Caki2 (cell line): ENCODE data around the gene KCNQ2. TPM values are rescaled to one million over a fixed set of nuclear protein-coding genes. Genes with fewer than 3 reads are reported as not detected.
"Not testable (repeated sequence)": the region's sequence is repeated elsewhere in the genome, so short reads cannot be mapped to it uniquely, and the experiment has no call there.

Experiments
- DNase-seq: peaks from one replicate; pipeline ENCODE4 v3.0.0-alpha.2; 2015; ENCODE audit warnings: low read depth
- in situ Hi-C: cut with HindIII; loops from 2 replicates; pipeline ENCODE4 v1.10.0; 2016; ENCODE audit warnings: low sequenced_read_pairs, low pct_unique_long_range_greater_than_20kb, mixed read lengths
- total RNA-seq: library from RNA; depleted of rRNA; stranded (reverse); fragments of >200 nt; shearing (Covaris generic); gene quantifications from 2 replicates; pipeline ENCODE4 v1.2.3, GENCODE V29; 2014; ENCODE audit warnings: low replicate concordance

The KCNQ2 gene
- total RNA-seq, 1 experiment from 2014 or later, result 10.0 TPM

DNA sequence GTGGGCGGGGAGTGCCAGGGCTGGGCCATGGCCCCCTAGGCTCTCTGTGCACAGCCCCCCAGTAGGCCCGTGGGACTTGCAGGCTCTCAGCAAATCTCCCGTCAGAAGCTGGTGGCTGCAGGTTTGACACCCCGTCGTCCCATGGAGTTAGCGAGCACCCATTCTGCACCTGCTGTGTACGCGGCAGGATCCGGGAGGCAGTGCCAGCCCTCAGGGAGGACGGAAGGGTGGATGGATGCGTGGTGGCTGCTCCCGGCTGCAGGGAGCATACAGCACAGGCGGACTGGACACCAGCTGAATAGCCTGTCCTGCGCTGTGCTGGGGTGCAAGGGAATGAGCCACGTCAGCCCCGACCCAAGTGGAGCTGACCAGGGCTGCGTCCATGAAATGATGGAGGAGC, 78.9 kb downstream of the KCNQ2 start:
- in situ Hi-C loops, result loop anchor here (25.0 kb wide), 1 partner anchor 106 kb away; the partner anchor contains the start of gene COL20A1
- DNase-seq, result no peak

DNA sequence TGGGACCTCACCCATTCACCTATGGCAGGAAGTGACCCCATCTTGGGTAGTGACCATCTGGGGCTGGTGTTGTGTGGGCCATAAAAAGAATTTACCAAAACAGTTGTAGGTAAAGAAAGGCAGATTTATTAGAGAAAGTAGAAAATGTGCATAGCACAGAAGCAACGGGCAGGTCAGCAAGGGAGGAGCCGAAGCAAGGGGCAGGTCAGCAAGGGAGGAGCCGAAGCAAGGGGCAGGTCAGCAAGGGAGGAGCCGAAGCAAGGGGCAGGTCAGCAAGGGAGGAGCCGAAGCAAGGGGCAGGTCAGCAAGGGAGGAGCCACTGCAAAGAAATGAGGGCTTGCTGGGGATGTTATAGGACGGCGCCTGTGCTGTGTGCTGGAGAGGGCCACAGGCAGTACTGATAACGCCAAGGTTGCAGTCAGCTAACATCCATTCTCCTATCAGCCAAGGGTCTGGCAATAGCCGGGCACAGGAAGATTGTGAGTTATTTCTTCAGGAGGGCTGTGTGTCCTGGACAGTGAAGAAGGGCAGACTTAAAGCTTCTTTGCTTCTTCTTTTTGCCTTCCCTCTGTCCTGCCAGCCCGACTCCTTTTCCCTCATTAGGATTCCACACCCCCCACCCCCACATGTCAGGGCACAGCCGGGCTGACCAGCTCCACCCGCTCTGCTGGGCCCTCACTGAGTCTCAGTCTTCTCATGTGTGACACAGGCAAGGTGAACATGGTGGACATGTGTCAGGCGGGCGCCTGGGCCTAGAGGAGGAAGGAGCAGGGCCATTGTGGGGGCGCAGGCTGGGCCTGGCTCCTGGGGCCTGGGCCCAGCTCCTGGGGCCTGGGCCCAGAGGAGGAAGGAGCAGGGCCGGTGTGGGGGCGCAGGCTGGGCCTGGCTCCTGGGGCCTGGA, 79.7 kb downstream of the KCNQ2 start:
- in situ Hi-C loops, result loop anchor here (25.0 kb wide), 1 partner anchor 105 kb away; the partner anchor contains the start of gene COL20A1
- DNase-seq, result no peak

DNA sequence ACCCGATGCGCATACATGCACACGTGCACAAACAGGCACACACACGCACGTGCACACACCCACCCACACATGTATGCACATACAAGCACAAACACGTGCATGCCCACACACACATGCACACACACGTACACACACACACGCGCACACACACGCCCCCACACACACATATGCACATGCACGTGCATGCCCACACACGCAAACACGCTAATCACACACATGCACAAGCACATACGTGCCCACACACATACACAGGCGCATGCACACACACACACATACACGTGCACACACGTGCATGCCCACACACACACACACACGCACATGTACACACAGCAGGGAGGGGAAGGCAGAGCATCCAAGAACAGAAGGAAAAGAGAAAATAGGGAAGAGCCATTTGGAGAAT, 84.5 kb downstream of the KCNQ2 start:
- no peak for DNase-seq
- in situ Hi-C loops, result loop anchor here (25.0 kb wide), 1 partner anchor 101 kb away; the partner anchor contains the start of gene COL20A1

DNA sequence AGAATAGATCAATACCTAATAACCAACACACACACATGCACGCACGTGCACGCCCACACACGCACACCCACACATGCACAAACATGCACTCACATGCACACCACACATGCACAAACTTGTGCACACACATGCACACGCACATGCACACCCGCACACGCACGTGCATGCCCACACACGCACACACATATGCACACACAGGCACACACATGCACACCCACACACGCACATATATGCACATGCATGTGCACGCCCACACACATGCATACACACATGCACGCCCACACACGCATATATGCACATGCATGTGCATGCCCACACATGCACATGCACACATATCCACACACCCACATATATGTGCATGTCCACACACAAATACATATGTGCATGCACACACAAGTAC, 85.1 kb downstream of the KCNQ2 start:
- no peak for DNase-seq
- in situ Hi-C loops, result loop anchor here (25.0 kb wide), 1 partner anchor 100 kb away; the partner anchor contains the start of gene COL20A1

DNA sequence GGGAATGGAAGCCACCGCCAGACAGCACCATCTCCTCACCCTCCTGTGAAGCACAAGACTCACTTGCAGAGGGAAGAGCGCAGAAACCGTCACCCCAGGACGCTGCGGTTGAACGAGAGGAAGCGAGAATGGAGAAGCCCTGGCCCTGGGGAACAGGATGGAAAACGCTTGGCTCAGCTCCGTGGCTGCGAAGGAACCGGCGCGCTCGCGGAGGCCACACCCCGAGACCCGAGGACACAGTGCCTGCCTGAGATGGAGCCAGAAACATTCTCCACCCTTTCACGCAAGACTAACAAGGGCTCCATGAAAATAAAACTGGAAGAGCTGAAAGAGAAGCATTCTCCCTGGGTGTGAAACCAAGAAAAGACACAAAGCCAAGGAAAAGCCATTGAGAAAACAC, 86.0 kb downstream of the KCNQ2 start:
- no peak for DNase-seq
- in situ Hi-C loops, result loop anchor here (25.0 kb wide), 1 partner anchor 99 kb away; the partner anchor contains the start of gene COL20A1

DNA sequence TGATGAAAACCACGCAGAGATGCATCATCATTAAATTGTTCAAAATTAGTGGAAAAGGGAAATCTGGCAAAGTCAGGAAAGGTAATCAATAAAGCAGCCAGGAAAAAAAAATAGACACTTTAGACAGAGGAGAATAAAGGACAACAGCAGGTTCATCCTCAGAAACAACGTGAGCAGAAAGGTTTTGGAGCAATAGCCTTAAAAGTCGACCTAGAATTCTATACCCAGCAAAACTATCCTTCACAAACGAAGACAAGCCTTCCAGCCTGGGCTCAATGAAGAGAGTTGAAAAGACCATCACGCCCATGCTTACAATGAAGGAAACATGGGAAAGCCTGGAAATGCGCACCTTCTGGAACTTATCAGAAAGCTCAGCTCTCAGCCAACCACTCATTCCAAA, 86.6 kb downstream of the KCNQ2 start:
- in situ Hi-C loops, result loop anchor here (25.0 kb wide), 1 partner anchor 99 kb away; the partner anchor contains the start of gene COL20A1

DNA sequence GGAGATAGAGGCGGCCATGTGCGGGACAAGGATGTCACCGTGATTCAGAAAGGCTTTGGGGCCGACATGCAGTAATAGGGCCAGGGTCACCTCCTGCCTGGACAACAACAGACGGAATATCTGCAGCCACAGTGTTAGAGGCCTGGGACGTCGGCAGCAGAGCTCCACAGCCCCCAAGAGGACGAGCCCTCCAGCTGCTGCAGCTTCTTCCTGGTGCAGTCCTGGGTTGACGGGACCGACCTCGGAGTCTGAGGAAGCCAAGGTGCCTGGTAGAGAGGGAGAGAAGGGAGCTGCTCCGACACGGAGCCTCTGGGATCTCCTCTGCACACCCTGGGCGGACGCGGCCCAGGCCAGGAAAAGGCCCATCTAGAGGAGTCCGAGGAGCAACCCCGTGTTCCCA, 88.1 kb downstream of the KCNQ2 start:
- in situ Hi-C loops, result loop anchor here (25.0 kb wide), 1 partner anchor 97 kb away; the partner anchor contains the start of gene COL20A1
- DNase-seq, result no peak

More for the DNA sequence above, 86.6 kb downstream of the KCNQ2 start:
- no peak for DNase-seq

DNA sequence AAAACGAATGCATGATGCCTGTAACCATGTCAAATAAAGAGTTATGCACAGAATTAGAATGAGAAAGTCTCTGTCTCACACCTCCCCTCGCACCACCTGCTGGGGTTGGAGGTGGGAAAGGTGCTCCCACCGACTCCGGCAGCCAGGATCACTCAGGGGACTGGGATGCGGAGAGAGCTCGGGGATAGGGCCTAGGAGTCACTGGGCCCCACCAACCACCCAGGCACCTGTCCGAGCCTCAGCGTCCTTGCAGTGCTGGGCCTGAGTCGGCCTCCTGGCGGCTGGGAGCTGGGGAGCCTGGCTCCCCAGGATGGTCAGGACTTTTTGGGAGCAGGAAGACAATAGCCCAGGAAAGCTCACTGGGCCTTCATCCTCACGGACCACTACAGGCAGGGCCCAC, 88.9 kb downstream of the KCNQ2 start:
- in situ Hi-C loops, result loop anchor here (25.0 kb wide), 1 partner anchor 96 kb away; the partner anchor contains the start of gene COL20A1
- no peak for DNase-seq

DNA sequence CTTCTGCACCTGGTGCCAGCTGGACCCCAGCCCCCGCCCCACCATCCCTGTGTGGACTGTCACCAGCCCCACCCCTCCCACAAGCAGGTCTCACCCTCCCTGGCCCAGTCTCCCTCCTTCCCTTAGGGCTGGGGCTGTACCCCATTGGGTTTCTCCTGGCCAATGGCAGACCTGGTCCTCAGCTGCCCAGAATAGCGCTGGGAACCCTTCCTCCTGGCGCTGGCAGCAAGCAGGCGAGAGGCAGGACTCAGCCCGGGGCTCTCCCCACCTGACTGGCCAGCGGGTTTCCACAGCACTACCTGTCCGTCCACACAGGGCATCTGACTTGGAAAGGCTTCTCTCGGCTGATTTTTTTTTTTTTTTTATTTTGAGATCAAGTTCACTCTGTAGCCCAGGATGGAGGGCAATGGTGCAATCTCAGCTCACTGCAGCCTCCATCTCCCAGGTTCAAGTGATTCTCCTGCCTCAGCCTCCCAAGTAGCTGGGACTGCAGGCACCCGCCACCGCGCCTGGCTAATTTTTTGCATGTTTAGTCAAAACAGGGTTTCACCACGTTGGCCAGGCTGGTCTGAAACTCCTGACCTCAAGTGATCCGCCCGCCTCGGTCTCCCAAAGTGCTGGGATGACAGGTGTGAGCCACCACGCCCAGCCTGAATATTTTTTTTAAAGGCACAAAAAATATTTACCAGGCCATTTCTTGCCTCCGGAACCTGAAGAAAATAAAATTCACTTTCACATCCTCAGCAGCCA, 89.7 kb downstream of the KCNQ2 start:
- in situ Hi-C loops, result loop anchor here (25.0 kb wide), 1 partner anchor 95 kb away; the partner anchor contains the start of gene COL20A1
- no peak for DNase-seq

DNA sequence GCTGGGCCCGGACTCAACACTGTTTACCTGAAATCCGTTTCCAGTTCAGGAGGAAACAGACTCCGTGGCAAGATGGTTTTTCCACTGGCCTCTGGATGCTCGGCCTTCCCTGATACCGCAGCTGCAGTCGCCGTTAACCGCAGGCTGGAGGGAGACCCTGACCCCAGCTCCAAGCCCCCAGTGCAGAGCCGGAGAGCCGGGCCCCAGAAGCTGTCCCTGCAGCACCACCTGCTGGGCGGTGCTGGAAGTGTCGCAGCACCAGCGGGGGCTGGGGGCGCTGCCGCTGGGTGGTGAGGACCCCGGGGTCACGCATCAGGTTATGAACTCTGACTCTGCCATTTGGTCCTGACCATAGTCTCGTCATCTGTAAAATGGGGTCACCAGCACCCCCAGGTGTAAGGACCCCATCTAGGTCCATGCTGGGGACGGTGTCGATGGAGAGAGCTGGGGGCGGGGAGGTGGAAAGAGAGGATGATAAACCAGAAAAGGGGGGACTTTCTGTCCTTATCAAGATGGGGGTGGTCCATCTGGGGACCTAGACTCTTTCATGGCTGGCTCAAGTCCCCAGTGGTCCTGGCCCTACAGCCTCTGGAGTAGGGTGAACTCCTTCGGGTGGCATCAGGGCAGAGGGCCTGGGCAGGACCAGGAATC, 90.5 kb downstream of the KCNQ2 start:
- in situ Hi-C loops, result loop anchor here (25.0 kb wide), 1 partner anchor 95 kb away; the partner anchor contains the start of gene COL20A1
- no peak for DNase-seq

DNA sequence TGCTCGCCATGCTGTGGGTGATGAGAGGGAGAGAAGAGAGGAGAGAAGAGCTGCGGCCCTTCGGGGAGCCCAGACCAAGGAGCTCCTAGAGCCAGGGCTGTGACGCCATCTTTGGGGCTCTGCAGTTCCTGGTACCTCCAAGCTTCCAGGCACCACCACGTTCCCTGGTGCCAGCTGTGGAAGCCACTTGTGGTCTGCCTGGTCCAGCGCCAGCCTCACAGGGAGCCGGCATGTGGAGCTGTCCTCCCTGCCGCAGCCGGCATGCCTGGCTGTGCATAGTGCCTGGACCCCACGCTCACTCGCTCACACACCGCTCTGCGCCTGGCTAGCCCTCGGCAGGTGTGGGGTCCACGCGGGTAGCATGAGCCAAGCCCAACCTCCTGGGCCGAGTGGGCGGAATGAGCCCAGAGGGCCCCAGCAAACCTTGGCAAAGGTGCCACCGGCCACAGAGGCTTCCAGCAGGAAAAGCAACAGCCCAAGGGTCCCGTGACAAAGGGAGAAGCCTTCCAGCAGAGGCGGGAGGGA, 92.0 kb downstream of the KCNQ2 start:
- in situ Hi-C loops, result loop anchor here (25.0 kb wide), 1 partner anchor 93 kb away; the partner anchor contains the start of gene COL20A1

DNA sequence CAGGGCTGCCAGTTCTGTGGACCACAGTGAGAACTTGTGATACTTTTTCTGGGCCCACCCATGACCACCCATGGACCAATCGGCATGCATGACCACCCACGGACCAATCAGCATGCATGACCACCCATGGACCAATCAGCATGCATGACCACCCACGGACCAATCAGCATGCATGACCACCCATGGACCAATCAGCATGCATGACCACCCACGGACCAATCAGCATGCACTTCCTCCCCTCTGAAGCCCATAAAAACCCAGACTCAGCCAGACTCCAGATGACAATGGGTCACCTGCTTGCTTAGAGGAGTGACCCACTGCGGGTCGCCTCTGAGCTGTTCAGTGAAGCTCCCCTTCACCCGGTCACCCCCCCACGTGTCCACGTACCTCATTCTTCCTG, 92.6 kb downstream of the KCNQ2 start:
- in situ Hi-C loops, result loop anchor here (25.0 kb wide), 1 partner anchor 93 kb away; the partner anchor contains the start of gene COL20A1
- not testable (repeated sequence) for DNase-seq

More for the DNA sequence above, 92.0 kb downstream of the KCNQ2 start:
- DNase-seq, result no peak

DNA sequence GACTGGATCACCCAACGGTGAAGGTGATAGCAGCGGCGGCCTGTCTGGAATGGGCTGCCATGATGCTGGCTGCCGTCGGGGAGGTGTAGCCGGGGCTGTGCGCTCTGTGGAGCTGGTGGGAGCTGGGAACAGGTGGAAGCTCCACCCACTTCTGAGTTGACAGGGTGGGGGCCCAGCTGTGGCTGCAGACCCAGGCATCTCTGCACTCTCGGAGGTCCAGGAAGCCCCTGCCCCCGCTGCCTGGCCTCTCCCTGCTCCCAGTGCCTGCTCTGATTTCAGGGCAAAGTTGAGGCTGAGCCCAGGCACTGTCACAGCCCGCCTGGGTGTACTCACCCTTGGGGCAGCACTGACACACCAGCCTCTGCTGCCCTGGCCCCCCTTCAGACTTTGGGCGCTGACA, 93.2 kb downstream of the KCNQ2 start:
- in situ Hi-C loops, result loop anchor here (25.0 kb wide), 1 partner anchor 92 kb away; the partner anchor contains the start of gene COL20A1
- no peak for DNase-seq

DNA sequence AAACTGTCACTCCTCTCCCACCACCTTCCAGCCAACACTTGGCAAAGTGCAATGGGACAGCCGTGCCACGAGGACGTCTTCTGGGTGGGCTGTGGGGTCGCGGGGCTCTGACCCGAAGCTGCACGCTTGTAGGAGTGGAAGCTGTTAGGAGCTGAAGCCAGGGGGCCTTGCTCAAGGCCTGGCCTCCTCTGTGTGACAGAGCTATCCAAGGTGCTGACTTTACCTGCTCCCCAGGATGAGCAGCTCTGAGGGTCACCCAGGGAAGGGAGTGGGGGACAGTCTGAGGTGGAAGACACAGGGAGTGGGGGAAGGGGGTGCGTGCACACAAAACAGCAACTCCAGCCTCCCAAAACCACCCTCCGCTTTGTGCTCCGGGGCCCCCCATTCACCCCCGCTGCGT, 93.8 kb downstream of the KCNQ2 start:
- no peak for DNase-seq
- in situ Hi-C loops, result loop anchor here (25.0 kb wide), 1 partner anchor 91 kb away; the partner anchor contains the start of gene COL20A1

DNA sequence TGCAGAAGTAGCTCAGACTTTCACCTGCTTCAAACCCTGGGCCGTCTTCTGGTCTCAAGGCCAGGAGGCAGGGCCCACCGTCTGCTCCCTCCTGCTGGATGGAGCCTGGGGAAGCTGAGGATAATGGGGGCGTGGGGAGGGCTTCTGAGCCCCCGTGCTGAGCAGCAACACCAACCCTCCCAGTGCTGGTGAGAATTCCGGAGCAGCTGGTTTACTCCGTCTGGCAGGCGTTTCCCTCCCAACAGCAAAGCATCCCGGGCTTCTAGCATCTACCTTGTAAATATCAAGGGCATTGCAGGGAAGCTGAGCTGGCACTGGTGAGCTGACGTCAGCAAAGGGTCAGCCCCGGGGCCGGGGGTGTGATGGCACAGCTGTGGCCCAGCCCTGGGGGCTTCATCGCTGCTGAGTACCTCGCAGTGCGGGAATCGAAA, 94.5 kb downstream of the KCNQ2 start:
- in situ Hi-C loops, result loop anchor here (25.0 kb wide), 1 partner anchor 91 kb away; the partner anchor contains the start of gene COL20A1
- DNase-seq, result no peak

DNA sequence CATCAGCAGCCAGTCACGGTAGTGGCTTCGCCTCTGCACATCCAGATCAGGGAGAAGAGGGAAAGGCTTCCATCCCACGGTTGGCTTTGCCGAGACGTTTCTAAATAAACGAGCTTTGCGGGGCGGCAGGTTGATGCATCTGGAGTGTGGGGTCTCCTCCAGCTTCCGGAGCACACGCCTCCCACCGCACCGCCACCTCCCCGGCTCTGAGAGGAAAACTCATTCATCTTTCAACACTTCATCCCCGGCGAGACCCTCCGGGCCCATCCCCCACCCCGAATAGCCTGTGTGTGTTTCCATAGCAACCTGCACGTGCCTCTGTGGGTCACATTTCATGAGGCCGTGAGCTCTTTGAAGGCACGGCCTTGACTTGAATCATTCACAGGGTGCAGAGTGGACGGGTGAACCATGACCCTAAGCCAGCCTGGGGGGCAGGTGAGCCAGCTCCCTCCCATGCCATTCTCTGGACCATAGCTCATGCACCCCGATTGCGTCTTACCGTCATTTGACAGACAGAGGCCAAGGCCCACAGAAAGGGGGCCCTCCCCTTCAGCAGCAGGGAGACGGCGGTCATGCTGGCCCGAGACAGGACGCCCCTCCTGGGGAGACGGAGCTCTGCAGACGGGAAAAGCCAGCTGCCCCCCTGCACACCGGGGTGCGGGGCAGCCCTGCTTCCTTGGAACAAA, 95.1 kb downstream of the KCNQ2 start:
- in situ Hi-C loops, result loop anchor here (25.0 kb wide), 1 partner anchor 90 kb away; the partner anchor contains the start of gene COL20A1

More for the DNA sequence above, 95.1 kb downstream of the KCNQ2 start:
- no peak for DNase-seq
